Activated CD8-positive, alpha-beta T cell treated with anti-CD3 and anti-CD28 coated beads for 36 hours (primary cell): ENCODE data around the gene PSMC4. TPM values are rescaled to one million over a fixed set of nuclear protein-coding genes. Genes with fewer than 3 reads are reported as not detected.

ENCODE experiments used
- ATAC-seq: fragments of 200-7000 bp; cut with Tn5 transposase; one replicate; pipeline ENCODE4 v1.10.0; 2021; ENCODE audit warnings: mild to moderate bottlenecking, moderate library complexity
- CTCF ChIA-PET: fragments of 350-600 bp; sonication (Branson Sonifier 250); formaldehyde crosslinking; loops from one replicate; lab custom pipeline; 2021; ENCODE audit warnings: antibody characterized with exemption; lab: Charles Lee
- POLR2A ChIA-PET: fragments of 350-600 bp; sonication (Branson Sonifier 250); formaldehyde crosslinking; loops from one replicate; lab custom pipeline; 2021; ENCODE audit warnings: antibody characterized with exemption; lab: Charles Lee
- DNase-seq: peaks from one replicate; pipeline ENCODE4 v3.0.0-alpha.2; 2020
- H3K27ac Mint-ChIP-seq: one replicate; pipeline ENCODE4 v1.8.0; 2021; ENCODE audit warnings: mild to moderate bottlenecking, mixed read lengths
- H3K27me3 Mint-ChIP-seq: one replicate; pipeline ENCODE4 v1.8.0; 2021; ENCODE audit warnings: mixed read lengths
- H3K36me3 Mint-ChIP-seq: one replicate; pipeline ENCODE4 v1.8.0; 2021; ENCODE audit warnings: low read depth, mixed read lengths
- H3K4me1 Mint-ChIP-seq: one replicate; pipeline ENCODE4 v1.8.0; 2021; ENCODE audit warnings: low read depth, mixed read lengths
- H3K4me3 Mint-ChIP-seq: one replicate; pipeline ENCODE4 v1.8.0; 2021; ENCODE audit warnings: mild to moderate bottlenecking, moderate library complexity, mixed read lengths
- H3K9me3 Mint-ChIP-seq: one replicate; pipeline ENCODE4 v1.8.0; 2021; ENCODE audit warnings: mixed read lengths
- intact Hi-C: fragments of 100-400 bp; cut with micrococcal nuclease; formaldehyde crosslinking; loops from one replicate; pipeline ENCODE4 v1.10.0; 2022
- total RNA-seq, 2 experiments: library from RNA; stranded (reverse); gene quantifications; one replicate each; pipeline ENCODE4 v1.2.3, GENCODE V29; 2021
- TF ChIP-seq, protein P1 (sequence below): fragments of 200-600 bp; IDR thresholded peaks from one replicate; pipeline ENCODE4 v1.8.0; 2022; ENCODE audit warnings: antibody characterized with exemption, mild to moderate bottlenecking

PSMC4 gene
- total RNA-seq, 2 experiments from 2014 or later: 105 to 107 TPM

GRCh38 chr19:39970425-39970674 lies 615 bp upstream of the PSMC4 start:
- Mint-ChIP-seq H3K9me3 (peaks cover 2% of the 10 kb centered on the region), H3K36me3 (peaks cover 52% of the 10 kb centered on the region), H3K4me1 (peaks cover 44% of the 10 kb centered on the region), H3K27me3 (no peaks in the 10 kb centered on the region), H3K4me3 (peak overlapping the region; percentile 95), H3K27ac (peak overlapping the region; percentile 98)
- intact Hi-C loops: loop anchor here (10.0 kb wide), 1 partner anchor 76 kb away; no protein-coding TSS in a partner anchor
- POLR2A ChIA-PET: interaction anchor here (0.8 to 3.9 kb wide), 16 partner anchors 9 to 190 kb away, joined by 3 to 30 read pairs (median 8); partner anchors contain the start of genes FBL and ZNF546
- CTCF ChIA-PET: interaction anchor here (0.7 to 4.4 kb wide), 32 partner anchors 9 to 178 kb away, joined by 3 to 86 read pairs (median 6); partner anchors contain the start of genes DYRK1B, FBL, FCGBP and ZNF546
- ATAC-seq (peak; percentile 29), DNase-seq (no peak)
- TF ChIP-seq, protein P1, sequence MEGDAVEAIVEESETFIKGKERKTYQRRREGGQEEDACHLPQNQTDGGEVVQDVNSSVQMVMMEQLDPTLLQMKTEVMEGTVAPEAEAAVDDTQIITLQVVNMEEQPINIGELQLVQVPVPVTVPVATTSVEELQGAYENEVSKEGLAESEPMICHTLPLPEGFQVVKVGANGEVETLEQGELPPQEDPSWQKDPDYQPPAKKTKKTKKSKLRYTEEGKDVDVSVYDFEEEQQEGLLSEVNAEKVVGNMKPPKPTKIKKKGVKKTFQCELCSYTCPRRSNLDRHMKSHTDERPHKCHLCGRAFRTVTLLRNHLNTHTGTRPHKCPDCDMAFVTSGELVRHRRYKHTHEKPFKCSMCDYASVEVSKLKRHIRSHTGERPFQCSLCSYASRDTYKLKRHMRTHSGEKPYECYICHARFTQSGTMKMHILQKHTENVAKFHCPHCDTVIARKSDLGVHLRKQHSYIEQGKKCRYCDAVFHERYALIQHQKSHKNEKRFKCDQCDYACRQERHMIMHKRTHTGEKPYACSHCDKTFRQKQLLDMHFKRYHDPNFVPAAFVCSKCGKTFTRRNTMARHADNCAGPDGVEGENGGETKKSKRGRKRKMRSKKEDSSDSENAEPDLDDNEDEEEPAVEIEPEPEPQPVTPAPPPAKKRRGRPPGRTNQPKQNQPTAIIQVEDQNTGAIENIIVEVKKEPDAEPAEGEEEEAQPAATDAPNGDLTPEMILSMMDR: no peak

GRCh38 chr19:39971380-39972035 lies 543 bp downstream of the PSMC4 start:
- H3K36me3 Mint-ChIP-seq: peaks cover 59% of the 10 kb centered on the region
- ChIA-PET POLR2A (interaction anchor here (1.2 to 3.9 kb wide), 11 partner anchors 7 to 126 kb away, joined by 3 to 30 read pairs (median 13); partner anchors contain the start of genes FBL and ZNF546), CTCF (interaction anchor here (0.6 to 4.4 kb wide), 26 partner anchors 7 to 179 kb away, joined by 3 to 86 read pairs (median 7); partner anchors contain the start of genes DYRK1B, FBL, FCGBP and ZNF546)
- H3K27me3 Mint-ChIP-seq: no peaks in the 10 kb centered on the region
- ATAC-seq (no peak), DNase-seq (peak; percentile 33)
- H3K4me1 Mint-ChIP-seq: peaks cover 48% of the 10 kb centered on the region
- TF ChIP-seq, protein P1: no peak
- intact Hi-C loops: loop anchor here (10.0 kb wide), 1 partner anchor 77 kb away; no protein-coding TSS in a partner anchor
- H3K27ac Mint-ChIP-seq: peak overlapping the region; percentile 98
- peak overlapping the region; percentile 95 for H3K4me3 Mint-ChIP-seq
- H3K9me3 Mint-ChIP-seq: peaks cover 2% of the 10 kb centered on the region

GRCh38 chr19:39974377-39975155 lies 3.6 kb downstream of the PSMC4 start:
- Mint-ChIP-seq H3K27ac (no peak overlapping the region), H3K36me3 (peaks cover 66% of the 10 kb centered on the region), H3K4me1 (peaks cover 32% of the 10 kb centered on the region), H3K4me3 (no peak overlapping the region), H3K9me3 (no peaks in the 10 kb centered on the region), H3K27me3 (no peaks in the 10 kb centered on the region)
- POLR2A ChIA-PET: no interaction called here
- CTCF ChIA-PET: no interaction called here
- TF ChIP-seq, protein P1: no peak
- ATAC-seq: no peak
- intact Hi-C loops: loop anchor here (10.0 kb wide), 1 partner anchor 80 kb away; no protein-coding TSS in a partner anchor
- DNase-seq: no peak

DNA sequence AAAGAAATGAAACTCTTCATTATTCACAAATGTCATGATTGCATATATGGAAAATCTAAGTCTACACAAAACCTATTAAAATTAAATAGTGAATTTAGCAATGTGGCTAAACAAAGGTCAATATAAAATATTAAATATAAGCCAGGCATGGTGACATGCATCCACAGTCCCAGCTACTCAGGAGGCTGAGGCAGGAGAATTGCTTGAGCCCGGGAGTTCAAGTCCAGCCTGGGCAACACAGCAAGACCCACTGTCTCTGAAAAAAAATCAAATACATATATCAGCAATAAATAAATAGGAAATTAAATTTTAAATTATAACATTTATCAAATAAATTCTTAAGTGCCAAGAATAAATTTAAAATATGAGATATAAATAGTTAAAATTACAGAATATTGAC lies 11.9 kb downstream of the PSMC4 start:
- ChIA-PET CTCF (no interaction called here), POLR2A (interaction anchor here (2.4 kb wide), 1 partner anchor 14 kb away, joined by 7 read pairs; the partner anchor contains the start of gene ZNF546)
- intact Hi-C loops: no loop called here

More for the DNA sequence above, 11.9 kb downstream of the PSMC4 start:
- no peaks in the 10 kb centered on the region for H3K4me1 Mint-ChIP-seq
- no peak for ATAC-seq
- H3K36me3 Mint-ChIP-seq: peaks cover 88% of the 10 kb centered on the region
- DNase-seq: no peak
- no peaks in the 10 kb centered on the region for H3K27me3 Mint-ChIP-seq
- peaks cover 34% of the 10 kb centered on the region for H3K9me3 Mint-ChIP-seq
- no peak overlapping the region for H3K4me3 Mint-ChIP-seq
- H3K27ac Mint-ChIP-seq: no peak overlapping the region
- TF ChIP-seq, protein P1: no peak
